ENCODE data around the gene PCYT1B. TPM values are rescaled to one million over a fixed set of nuclear protein-coding genes. Genes with fewer than 3 reads are reported as not detected.

The PCYT1B gene
- total and polyA plus RNA-seq, 7 donors = under 0.01 to 2.4 (median 0.63) TPM; not detected in 1

- Histone ChIP-seq H3K27ac (no peak overlapping the region), H3K9me3 (no peaks in the 10 kb centered on the region), H3K4me1 (no peaks in the 10 kb centered on the region), H3K27me3 (no peaks in the 10 kb centered on the region), H3K36me3 (peaks cover 0 to 12% (median 0%) of the 10 kb centered on the region in 4 donors), H3K4me3 (no peak overlapping the region)
- TF ChIP-seq EP300 (IDR thresholded peaks at IDR 0.05) (no peak), POLR2A (IDR thresholded peaks at IDR 0.05) (no peak), CTCF (IDR thresholded peaks at IDR 0.05) (no peak)
- WGBS, 2 donors = 53 to 72% methylated on average over 4 of the region's 4 CpGs
- intact Hi-C loops (cut with DNase I) = no loop called here
- DNase-seq = no peak
Measured at GRCh38 chrX:24515447-24515846, 131.7 kb downstream of the PCYT1B start.

GRCh38 chrX:24513416-24513815, 133.7 kb downstream of the PCYT1B start:
- intact Hi-C loops (cut with DNase I) = no loop called here
- TF ChIP-seq EP300 (IDR thresholded peaks at IDR 0.05) (no peak), POLR2AphosphoS5 (IDR thresholded peaks at IDR 0.05) (no peak), CTCF (IDR thresholded peaks at IDR 0.05) (no peak), POLR2A (IDR thresholded peaks at IDR 0.05) (no peak)
- H3K36me3 ChIP-seq = no peaks in the 10 kb centered on the region
- WGBS, 2 donors = 72 to 78% methylated on average over 5 of the region's 5 CpGs
- H3K4me1 ChIP-seq = no peaks in the 10 kb centered on the region
- no peaks in the 10 kb centered on the region for H3K9me3 ChIP-seq
- H3K27ac ChIP-seq = no peak overlapping the region
- no peaks in the 10 kb centered on the region for H3K27me3 ChIP-seq
- no peak overlapping the region for H3K4me3 ChIP-seq
- no peak for DNase-seq

- WGBS, 2 donors = 93 to 95% methylated on average over 8 of the region's 8 CpGs
- Histone ChIP-seq H3K4me1 (no peaks in the 10 kb centered on the region), H3K27me3 (no peaks in the 10 kb centered on the region), H3K27ac (no peak overlapping the region), H3K36me3 (peaks cover 0 to 18% (median 0%) of the 10 kb centered on the region in 4 donors), H3K4me3 (no peak overlapping the region), H3K9me3 (no peaks in the 10 kb centered on the region)
- DNase-seq = no peak
- no peak for TF ChIP-seq EP300 (IDR thresholded peaks at IDR 0.05)
- TF ChIP-seq CTCF (IDR thresholded peaks at IDR 0.05) = no peak
- no peak for TF ChIP-seq POLR2A (IDR thresholded peaks at IDR 0.05)
- no peak for TF ChIP-seq POLR2AphosphoS5 (IDR thresholded peaks at IDR 0.05)
- intact Hi-C loops (cut with DNase I) = no loop called here
Measured at GRCh38 chrX:24508375-24508774, 138.8 kb downstream of the PCYT1B start.

Small RNAs within 50 kb of the gene (small RNA-seq; reads per million reads assigned to genes)
- gene SNRPEP9 = 0 reads per million in 3 donors

Other genes with a start within 250 kb of the PCYT1B start
- 10 to 100 TPM; 47.6 to 63.2 (median 59.0) TPM for gene PDK3, start 182.1 kb downstream of the PCYT1B start, total RNA-seq
- gene PDK3, start 182.1 kb downstream of the PCYT1B start, polyA plus RNA-seq = 10 to 100 TPM in 1 of 3 donors, 1 to 10 TPM in 2; 3.6 to 11.1 (median 9.7) TPM
- gene POLA1, start 46.6 kb upstream of the PCYT1B start, total RNA-seq = 10 to 100 TPM; 11.4 to 15.0 (median 12.3) TPM
- gene POLA1, start 46.6 kb upstream of the PCYT1B start, polyA plus RNA-seq = 1 to 10 TPM; 1.8 to 6.3 (median 3.0) TPM

Measured in sigmoid colon (tissue), 7 donors.